ENCODE results near the gene CAB39L. TPM values are rescaled to one million over a fixed set of nuclear protein-coding genes. Genes with fewer than 3 reads are reported as not detected.

The CAB39L gene
- total RNA-seq, 2 donors from 2014 or later = 6.1 to 14.5 TPM

- H3K27ac ChIP-seq = no peak overlapping the region
- no peaks in the 10 kb centered on the region for H3K27me3 ChIP-seq
- no peak for DNase-seq
- H3K9me3 ChIP-seq = no peaks in the 10 kb centered on the region
- intact Hi-C loops (cut with DNase I) = no loop called here
- H3K4me1 ChIP-seq = no peaks in the 10 kb centered on the region
- H3K36me3 ChIP-seq = no peaks in the 10 kb centered on the region
- TF ChIP-seq CTCF (IDR thresholded peaks at IDR 0.05) = no peak
- H3K4me3 ChIP-seq = no peak overlapping the region
- H3K9ac ChIP-seq (ENCODE audit: low read depth in 2 of 2, low read length in 2 of 2) = no peak overlapping the region
Observed at GRCh38 chr13:49388091-49388635, 55.7 kb downstream of the CAB39L start.

DNA sequence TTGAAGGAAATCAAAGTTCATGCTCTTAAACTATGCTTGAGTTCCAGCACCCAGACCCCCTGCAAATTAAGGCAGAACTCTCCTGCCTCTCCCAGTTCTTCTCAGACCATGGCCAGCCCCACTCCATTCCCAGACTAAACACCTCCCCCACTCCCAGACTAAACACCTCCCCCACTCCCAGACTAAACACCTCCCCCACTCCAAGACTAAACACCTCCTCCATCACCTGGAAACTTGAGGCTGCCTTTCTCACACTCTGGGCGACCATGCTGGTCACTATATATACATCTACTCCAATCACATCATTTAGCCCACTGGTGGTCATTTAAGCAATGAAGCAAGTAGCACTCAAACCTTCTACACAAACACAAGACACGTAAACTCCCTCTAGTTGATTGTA, 57.2 kb downstream of the CAB39L start:
- H3K9ac ChIP-seq (ENCODE audit: low read depth in 2 of 2, low read length in 2 of 2) = no peak overlapping the region
- H3K4me3 ChIP-seq = no peak overlapping the region
- no peak for TF ChIP-seq CTCF (IDR thresholded peaks at IDR 0.05)
- intact Hi-C loops (cut with DNase I) = no loop called here
- H3K36me3 ChIP-seq = no peaks in the 10 kb centered on the region
- H3K27ac ChIP-seq = no peak overlapping the region
- no peaks in the 10 kb centered on the region for H3K27me3 ChIP-seq
- no peaks in the 10 kb centered on the region for H3K9me3 ChIP-seq
- no peak for DNase-seq
- H3K4me1 ChIP-seq = no peaks in the 10 kb centered on the region

DNA sequence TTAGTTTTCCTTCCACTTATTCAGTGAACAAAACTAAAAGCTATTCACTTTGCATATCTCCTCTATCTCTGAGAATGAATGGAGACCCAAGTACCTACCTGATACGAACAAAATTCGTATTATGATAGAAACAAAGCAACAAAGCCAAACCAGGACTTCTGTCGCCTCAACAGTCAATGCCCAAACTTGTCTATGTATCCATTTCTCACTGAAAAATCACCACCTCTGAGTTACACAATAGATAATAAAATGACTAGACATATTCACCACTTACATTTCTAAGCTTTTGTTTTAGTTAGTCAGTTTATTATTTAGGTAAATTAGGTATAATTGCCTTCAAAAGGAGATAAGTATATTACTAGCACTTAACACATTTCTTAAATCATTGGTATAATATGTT, 67.7 kb downstream of the CAB39L start:
- intact Hi-C loops (cut with DNase I) = no loop called here
- no peak overlapping the region for H3K27ac ChIP-seq

DNA sequence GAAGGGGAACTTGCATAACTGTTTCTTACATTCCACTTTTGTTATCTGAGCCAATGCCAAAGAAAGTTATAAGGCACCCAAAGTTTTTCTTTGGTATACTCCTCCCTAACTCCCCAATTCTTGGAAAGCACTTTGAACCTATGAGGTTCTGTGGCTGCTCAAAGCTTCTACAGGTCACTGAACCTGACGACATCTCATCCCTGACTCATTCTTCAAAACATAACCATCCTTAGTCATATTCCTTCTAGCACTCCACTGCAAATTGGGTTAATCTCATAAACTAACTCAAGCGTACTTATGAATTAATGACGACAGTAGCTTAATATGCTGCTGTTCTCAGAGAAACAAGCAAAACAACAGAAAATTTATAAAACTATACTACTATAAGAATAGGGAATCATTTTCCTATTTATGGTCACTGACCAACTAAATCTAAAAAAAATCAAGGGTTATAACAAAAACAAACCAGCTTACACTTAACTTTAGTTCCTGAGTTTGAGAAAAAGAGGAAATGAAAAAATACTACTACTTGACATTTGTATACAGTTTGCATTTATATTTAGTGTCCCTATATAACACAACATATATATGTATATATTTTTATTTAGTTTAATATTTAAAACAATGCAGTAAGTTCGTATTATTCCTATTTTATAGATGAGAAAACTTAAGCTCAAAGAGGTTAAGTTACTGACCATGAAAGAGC, 69.1 kb downstream of the CAB39L start:
- TF ChIP-seq CTCF (IDR thresholded peaks at IDR 0.05) = no peak
- Histone ChIP-seq H3K27ac (no peak overlapping the region), H3K4me1 (no peaks in the 10 kb centered on the region), H3K36me3 (no peaks in the 10 kb centered on the region), H3K4me3 (no peak overlapping the region), H3K9me3 (no peaks in the 10 kb centered on the region), H3K27me3 (no peaks in the 10 kb centered on the region), H3K9ac (ENCODE audit: low read depth in 2 of 2, low read length in 2 of 2) (no peak overlapping the region)
- DNase-seq = no peak
- intact Hi-C loops (cut with DNase I) = no loop called here

More for the DNA sequence above, 67.7 kb downstream of the CAB39L start:
- Histone ChIP-seq H3K27me3 (no peaks in the 10 kb centered on the region), H3K9me3 (no peaks in the 10 kb centered on the region), H3K36me3 (no peaks in the 10 kb centered on the region), H3K4me3 (no peak overlapping the region), H3K9ac (ENCODE audit: low read depth in 2 of 2, low read length in 2 of 2) (no peak overlapping the region), H3K4me1 (no peaks in the 10 kb centered on the region)
- TF ChIP-seq CTCF (IDR thresholded peaks at IDR 0.05) = no peak
- no peak for DNase-seq

GRCh38 chr13:49373716-49374115, 70.1 kb downstream of the CAB39L start:
- Histone ChIP-seq H3K36me3 (no peaks in the 10 kb centered on the region), H3K9ac (ENCODE audit: low read depth in 2 of 2, low read length in 2 of 2) (no peak overlapping the region), H3K27ac (no peak overlapping the region), H3K4me1 (no peaks in the 10 kb centered on the region), H3K27me3 (no peaks in the 10 kb centered on the region), H3K9me3 (no peaks in the 10 kb centered on the region), H3K4me3 (no peak overlapping the region)
- intact Hi-C loops (cut with DNase I) = no loop called here
- no peak for DNase-seq
- TF ChIP-seq CTCF (IDR thresholded peaks at IDR 0.05) = no peak
